Mesendoderm (in vitro differentiated cells): Measurements from ENCODE around the gene CCBE1.

Source experiments
- DNase-seq: peaks from one replicate; pipeline ENCODE4 v3.0.0; 2013
- H2AK5ac ChIP-seq: 2 replicates; pipeline ENCODE4 v1.6.1; 2013; ENCODE audit warnings: low read length, inconsistent platforms
- H2BK120ac ChIP-seq: 2 replicates; pipeline ENCODE4 v1.6.1; 2013; ENCODE audit warnings: low read depth, mild to moderate bottlenecking, low read length, moderate library complexity, mixed read lengths
- H2BK15ac ChIP-seq: replicated peaks from 2 replicates; pipeline ENCODE4 v1.6.1; 2013; ENCODE audit warnings: low read depth, mild to moderate bottlenecking, moderate library complexity
- H2BK5ac ChIP-seq: 2 replicates; pipeline ENCODE4 v1.6.1; 2013; ENCODE audit warnings: low read length, inconsistent platforms
- H3K18ac ChIP-seq: 2 replicates; pipeline ENCODE4 v1.6.1; 2013; ENCODE audit warnings: mild to moderate bottlenecking, low read length, mixed read lengths
- H3K23ac ChIP-seq: one replicate; pipeline ENCODE4 v1.6.1; 2013; ENCODE audit warnings: low read length
- H3K27ac ChIP-seq: 2 replicates; pipeline ENCODE4 v1.5.1; 2013; ENCODE audit warnings: low read depth, mild to moderate bottlenecking, inconsistent platforms, low read length, moderate library complexity
- H3K27me3 ChIP-seq: 2 replicates; pipeline ENCODE4 v1.6.1; 2013; ENCODE audit warnings: low read length, control low read depth, mild to moderate bottlenecking, inconsistent platforms; ENCODE audit not compliant: insufficient read depth, poor library complexity
- H3K36me3 ChIP-seq: 2 replicates; pipeline ENCODE4 v1.6.1; 2013; ENCODE audit warnings: low read length, inconsistent platforms; ENCODE audit not compliant: control insufficient read depth, insufficient read depth
- H3K4ac ChIP-seq: one replicate; pipeline ENCODE4 v1.6.1; 2013; ENCODE audit warnings: low read depth, mild to moderate bottlenecking, low read length, moderate library complexity
- H3K4me1 ChIP-seq: 2 replicates; pipeline ENCODE4 v1.6.1; 2013; ENCODE audit warnings: low read depth, low read length, inconsistent platforms; ENCODE audit not compliant: control insufficient read depth
- H3K4me2 ChIP-seq: 2 replicates; pipeline ENCODE4 v1.6.1; 2013; ENCODE audit warnings: low read length
- H3K4me3 ChIP-seq: 2 replicates; pipeline ENCODE4 v1.5.1; 2013; ENCODE audit warnings: mild to moderate bottlenecking, low read length
- H3K56ac ChIP-seq: one replicate; pipeline ENCODE4 v1.6.1; 2013; ENCODE audit warnings: low read length
- H3K79me1 ChIP-seq: 2 replicates; pipeline ENCODE4 v1.6.1; 2013; ENCODE audit warnings: low read length, inconsistent platforms
- H3K79me2 ChIP-seq: 2 replicates; pipeline ENCODE4 v1.6.1; 2013; ENCODE audit warnings: mild to moderate bottlenecking, low read length; ENCODE audit not compliant: control insufficient read depth, insufficient read depth
- H3K9ac ChIP-seq: 2 replicates; pipeline ENCODE4 v1.6.1; 2013; ENCODE audit warnings: low read length, inconsistent platforms
- H4K5ac ChIP-seq: one replicate; pipeline ENCODE4 v1.6.1; 2013; ENCODE audit warnings: low read length
- H4K8ac ChIP-seq: one replicate; pipeline ENCODE4 v1.6.1; 2013; ENCODE audit warnings: low read depth, mild to moderate bottlenecking, control low read depth, low read length, moderate library complexity
- WGBS: extraction: QIAGEN DNeasy Blood & Tissue Kit; methylation state at CpG from one replicate; pipeline ENCODE4 v1.1.7; 2013; ENCODE audit warnings: low lambda C conversion rate, missing lambda C conversion rate; ENCODE audit not compliant: insufficient coverage; ENCODE audit errors: extremely low coverage; 5-methylcytosine and 5-hydroxymethylcytosine counted together

The CCBE1 gene

DNA sequence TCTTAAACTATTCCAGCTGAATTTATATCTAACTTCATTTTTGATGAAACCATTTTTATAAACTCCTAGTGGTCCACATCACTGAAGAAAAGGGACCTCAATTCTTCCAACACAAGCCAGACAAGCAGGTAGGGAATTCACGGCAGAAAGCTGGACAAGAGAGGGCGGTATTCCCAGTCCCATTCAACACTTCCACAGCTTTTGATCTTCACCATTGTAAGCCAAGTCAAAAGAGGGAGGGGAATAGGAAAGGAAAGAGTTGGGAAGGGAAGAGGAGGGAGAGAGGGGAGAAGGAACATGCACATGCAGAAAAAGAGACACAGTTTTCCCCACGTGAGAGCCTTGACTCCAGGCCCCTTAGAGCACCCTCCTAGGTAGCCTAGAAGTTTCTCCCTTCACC is 77.4 kb downstream of the CCBE1 start:
- Histone ChIP-seq H3K4me3 (no peak overlapping the region), H3K56ac (no peak overlapping the region), H2BK120ac (no peak overlapping the region), H3K36me3 (no peaks in the 10 kb centered on the region), H3K27me3 (no peaks in the 10 kb centered on the region), H3K4ac (no peak overlapping the region), H3K4me1 (no peaks in the 10 kb centered on the region), H4K5ac (no peak overlapping the region), H4K8ac (no peak overlapping the region), H3K27ac (no peak overlapping the region), H3K79me2 (no peaks in the 10 kb centered on the region), H2BK15ac (no peak overlapping the region), H3K9ac (no peak overlapping the region), H3K4me2 (no peak overlapping the region), H3K18ac (no peak overlapping the region), H2BK5ac (no peak overlapping the region), H3K79me1 (no peaks in the 10 kb centered on the region), H2AK5ac (no peak overlapping the region), H3K23ac (no peak overlapping the region)
- no CpG with 5 or more reads among the region's 3 CpGs for WGBS
- DNase-seq, result peak; percentile 3

DNA sequence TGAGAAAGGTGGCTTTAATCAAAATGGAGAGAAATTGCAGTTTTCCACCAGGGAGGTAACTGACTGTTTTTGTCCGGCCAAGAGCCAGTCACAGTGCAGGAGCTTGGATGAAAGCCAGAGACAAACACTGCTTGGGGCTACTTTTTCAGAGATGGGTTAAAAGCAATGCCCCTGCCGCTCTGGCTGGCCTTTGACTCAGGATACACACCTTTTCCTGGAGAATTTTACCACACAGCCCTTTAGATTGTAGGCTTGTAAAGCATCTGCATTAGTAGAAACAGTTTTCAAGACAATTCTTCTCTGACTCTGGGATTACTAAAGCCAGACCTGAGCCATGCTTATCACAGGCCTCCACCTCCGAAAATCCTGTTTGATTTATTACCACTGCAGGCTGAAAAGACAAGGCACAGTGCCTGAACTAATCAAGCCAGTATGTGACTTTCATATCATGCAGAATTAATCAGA is 79.7 kb downstream of the CCBE1 start:
- Histone ChIP-seq H3K4me2 (no peak overlapping the region), H4K8ac (no peak overlapping the region), H3K4me1 (no peaks in the 10 kb centered on the region), H2BK15ac (no peak overlapping the region), H2AK5ac (no peak overlapping the region), H3K79me1 (no peaks in the 10 kb centered on the region), H3K27ac (no peak overlapping the region), H3K23ac (no peak overlapping the region), H4K5ac (no peak overlapping the region), H3K18ac (no peak overlapping the region), H3K4ac (no peak overlapping the region), H3K4me3 (no peak overlapping the region), H3K9ac (no peak overlapping the region), H2BK120ac (no peak overlapping the region), H3K56ac (no peak overlapping the region), H3K79me2 (no peaks in the 10 kb centered on the region), H3K36me3 (no peaks in the 10 kb centered on the region), H2BK5ac (no peak overlapping the region), H3K27me3 (no peaks in the 10 kb centered on the region)
- WGBS, result no CpG with 5 or more reads among the region's 3 CpGs
- DNase-seq, result no peak

DNA sequence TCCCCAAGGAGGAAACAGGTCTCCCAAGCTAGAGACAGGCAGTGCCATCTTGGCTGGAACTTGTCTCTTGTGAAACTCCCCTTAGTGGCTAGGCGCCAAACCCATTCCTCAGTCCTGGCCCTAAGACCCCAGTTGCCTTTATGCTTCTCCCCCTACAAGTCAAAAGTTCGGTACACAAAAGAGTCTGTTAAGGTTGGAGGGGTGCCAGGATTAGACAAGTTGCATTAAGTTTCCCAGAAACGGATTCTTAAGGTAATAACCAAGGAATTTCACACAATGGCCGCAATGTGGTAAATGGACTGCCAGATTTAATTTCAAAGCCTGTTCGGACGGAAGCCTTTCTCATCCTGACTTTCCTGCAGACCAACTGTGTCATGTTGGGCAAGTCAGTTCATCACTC is 80.7 kb downstream of the CCBE1 start:
- Histone ChIP-seq H3K4me1 (no peaks in the 10 kb centered on the region), H4K8ac (no peak overlapping the region)

DNA sequence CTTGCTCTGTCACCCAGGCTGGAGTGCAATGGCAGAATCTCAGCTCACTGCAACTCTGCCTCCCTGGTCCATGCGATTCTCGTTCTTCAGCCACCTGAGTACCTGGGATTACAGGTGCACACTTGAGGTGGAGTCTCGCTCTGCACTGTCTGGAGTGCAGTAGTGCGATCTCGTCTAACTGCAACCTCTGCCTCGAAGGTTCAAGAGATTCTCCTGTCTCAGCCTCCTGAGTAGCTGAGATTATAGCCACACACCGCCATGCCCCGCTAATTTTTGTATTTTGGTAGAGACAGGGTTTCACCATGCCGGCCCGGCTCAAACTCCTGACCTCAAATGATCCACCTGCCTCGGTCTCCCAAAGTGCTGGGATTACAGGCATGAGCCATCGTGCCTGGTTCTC is 83.3 kb downstream of the CCBE1 start:
- H3K27me3 ChIP-seq, result no peaks in the 10 kb centered on the region
- no peak overlapping the region for H3K4me2 ChIP-seq
- no CpG with 5 or more reads among the region's 12 CpGs for WGBS
- H3K27ac ChIP-seq, result no peak overlapping the region
- no peaks in the 10 kb centered on the region for H3K36me3 ChIP-seq
- H2BK5ac ChIP-seq, result no peak overlapping the region
- H3K4me3 ChIP-seq, result no peak overlapping the region
- H3K23ac ChIP-seq, result no peak overlapping the region
- no peak for DNase-seq
- no peak overlapping the region for H3K9ac ChIP-seq
- no peak overlapping the region for H4K8ac ChIP-seq
- H3K79me2 ChIP-seq, result no peaks in the 10 kb centered on the region
- no peak overlapping the region for H2BK120ac ChIP-seq
- no peak overlapping the region for H4K5ac ChIP-seq
- H3K56ac ChIP-seq, result no peak overlapping the region
- no peaks in the 10 kb centered on the region for H3K79me1 ChIP-seq
- H3K4me1 ChIP-seq, result no peaks in the 10 kb centered on the region
- H3K18ac ChIP-seq, result no peak overlapping the region
- H2AK5ac ChIP-seq, result no peak overlapping the region
- H2BK15ac ChIP-seq, result no peak overlapping the region
- no peak overlapping the region for H3K4ac ChIP-seq

More for the DNA sequence above, 80.7 kb downstream of the CCBE1 start:
- H3K36me3 ChIP-seq, result no peaks in the 10 kb centered on the region
- H3K27ac ChIP-seq, result no peak overlapping the region
- no peak overlapping the region for H3K4ac ChIP-seq
- H3K23ac ChIP-seq, result no peak overlapping the region
- no peak overlapping the region for H4K5ac ChIP-seq
- H2BK120ac ChIP-seq, result no peak overlapping the region
- H2BK15ac ChIP-seq, result no peak overlapping the region
- H3K27me3 ChIP-seq, result no peaks in the 10 kb centered on the region
- no peaks in the 10 kb centered on the region for H3K79me1 ChIP-seq
- H2BK5ac ChIP-seq, result no peak overlapping the region
- H3K4me3 ChIP-seq, result no peak overlapping the region
- H3K4me2 ChIP-seq, result no peak overlapping the region
- DNase-seq, result no peak
- WGBS, result no CpG with 5 or more reads among the region's 6 CpGs
- H3K9ac ChIP-seq, result no peak overlapping the region
- no peak overlapping the region for H3K18ac ChIP-seq
- H2AK5ac ChIP-seq, result no peak overlapping the region
- H3K56ac ChIP-seq, result no peak overlapping the region
- no peaks in the 10 kb centered on the region for H3K79me2 ChIP-seq

DNA sequence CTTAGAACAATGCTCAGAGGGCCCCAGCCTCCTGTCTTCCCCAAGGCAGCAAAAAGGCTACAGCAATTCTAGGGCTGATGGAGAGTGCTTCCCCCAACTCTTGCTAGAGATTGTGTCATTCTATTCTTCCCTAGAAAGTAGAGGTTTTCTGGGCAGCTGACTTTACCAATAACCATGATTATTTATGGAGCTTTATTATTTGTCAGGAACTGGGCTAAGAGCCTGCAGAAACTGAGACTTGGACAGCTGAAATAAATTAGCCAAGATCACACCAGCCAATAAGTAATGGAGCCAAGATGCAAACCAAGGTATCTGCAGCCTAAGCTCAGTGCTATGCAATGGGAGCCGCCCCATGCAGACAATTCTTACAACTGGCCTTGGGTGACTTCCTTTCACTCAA is 84.8 kb downstream of the CCBE1 start:
- Histone ChIP-seq H3K36me3 (no peaks in the 10 kb centered on the region), H3K9ac (no peak overlapping the region), H3K27ac (no peak overlapping the region), H2AK5ac (no peak overlapping the region), H4K5ac (no peak overlapping the region), H3K79me1 (no peaks in the 10 kb centered on the region), H3K18ac (no peak overlapping the region), H3K4me1 (no peaks in the 10 kb centered on the region), H3K79me2 (no peaks in the 10 kb centered on the region), H2BK120ac (no peak overlapping the region), H3K27me3 (no peaks in the 10 kb centered on the region), H3K56ac (no peak overlapping the region), H2BK5ac (no peak overlapping the region), H4K8ac (no peak overlapping the region), H3K4me2 (no peak overlapping the region), H3K4ac (no peak overlapping the region), H2BK15ac (no peak overlapping the region), H3K23ac (no peak overlapping the region), H3K4me3 (no peak overlapping the region)
- no CpG with 5 or more reads among the region's 1 CpG for WGBS
- DNase-seq, result peak; percentile 6

DNA sequence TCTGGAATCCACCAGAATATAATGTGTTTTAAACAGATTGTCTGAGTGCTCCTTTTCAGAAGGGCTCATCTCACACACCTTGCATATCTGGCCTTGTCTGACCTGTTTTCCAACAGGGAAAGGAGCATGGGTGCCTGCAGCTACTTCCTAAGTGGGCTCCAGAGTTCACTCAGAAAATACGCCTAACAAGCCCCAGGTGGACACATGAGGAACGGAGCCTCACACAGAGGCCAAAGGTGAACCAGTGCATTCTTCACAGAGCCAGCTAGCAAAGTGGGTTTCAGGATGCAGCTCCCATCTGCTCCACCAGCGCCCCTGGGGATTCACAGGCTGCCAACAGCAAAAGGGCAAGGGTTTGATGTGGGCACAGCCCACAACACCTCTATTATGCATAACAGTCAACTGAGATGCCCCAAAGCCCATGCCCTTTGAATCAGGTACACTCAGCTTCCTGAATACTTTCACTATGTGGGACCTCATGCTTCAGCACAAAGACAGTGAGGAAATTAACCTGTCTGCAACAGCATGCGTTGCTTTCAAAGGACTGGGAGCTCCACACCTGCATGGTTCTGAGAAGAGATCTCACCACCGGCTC is 86.6 kb downstream of the CCBE1 start:
- H2BK5ac ChIP-seq, result no peak overlapping the region

More for the DNA sequence above, 86.6 kb downstream of the CCBE1 start:
- no peak overlapping the region for H3K27ac ChIP-seq
- no peak overlapping the region for H3K4me2 ChIP-seq
- H3K27me3 ChIP-seq, result no peaks in the 10 kb centered on the region
- H3K79me1 ChIP-seq, result no peaks in the 10 kb centered on the region
- H3K4me3 ChIP-seq, result no peak overlapping the region
- H3K56ac ChIP-seq, result no peak overlapping the region
- no peak overlapping the region for H3K4ac ChIP-seq
- no peak overlapping the region for H3K9ac ChIP-seq
- no CpG with 5 or more reads among the region's 5 CpGs for WGBS
- H3K4me1 ChIP-seq, result no peaks in the 10 kb centered on the region
- H3K36me3 ChIP-seq, result no peaks in the 10 kb centered on the region
- no peaks in the 10 kb centered on the region for H3K79me2 ChIP-seq
- H3K18ac ChIP-seq, result no peak overlapping the region
- no peak overlapping the region for H2BK15ac ChIP-seq
- H4K8ac ChIP-seq, result no peak overlapping the region
- H3K23ac ChIP-seq, result no peak overlapping the region
- no peak overlapping the region for H2AK5ac ChIP-seq
- DNase-seq, result no peak
- H2BK120ac ChIP-seq, result no peak overlapping the region
- H4K5ac ChIP-seq, result no peak overlapping the region
